Keratinocyte (primary cell): Measurements from ENCODE around the gene WBP4.

Experiments used
- EZH2 ChIP-seq: IDR thresholded peaks from one replicate; pipeline ENCODE4 v1.6.1; 2012; ENCODE audit warnings: inconsistent platforms, mild to moderate bottlenecking, low read length, moderate library complexity
- TF ChIP-seq, protein P1 (sequence below), 3 experiments: IDR thresholded peaks in 1 of 3; conservative IDR thresholded peaks in 1 of 3; optimal IDR thresholded peaks in 1 of 3; 2 replicates in 2 of 3; 3 replicates in 1 of 3; pipeline versions ENCODE3 to v1.5.1; 2011; ENCODE audit warnings: low read length in 3 of 3, mild to moderate bottlenecking in 3 of 3, moderate library complexity in 2 of 3, control low read depth in 1 of 3, inconsistent platforms in 1 of 3; ENCODE audit not compliant: insufficient read depth in 2 of 3; ENCODE audit errors: extremely low read depth in 1 of 3

DNA sequence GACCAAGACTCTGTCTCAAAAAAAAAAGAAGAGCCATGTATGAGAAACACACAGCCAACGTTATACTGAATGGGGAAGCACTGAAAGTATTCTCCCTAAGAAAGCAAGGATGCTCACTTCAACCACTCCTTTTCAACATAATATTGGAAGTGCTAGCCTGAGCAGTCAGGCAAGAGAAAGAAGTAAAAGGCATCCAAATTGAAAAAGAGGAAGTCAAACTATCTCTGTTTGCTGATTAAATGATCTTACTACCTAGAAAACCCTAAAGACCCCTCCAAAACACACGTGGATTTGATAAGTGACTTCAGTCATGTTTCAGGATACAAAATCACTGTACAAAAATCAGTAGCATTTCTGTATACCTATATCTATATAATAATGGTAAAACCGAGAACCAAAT is 16.2 kb downstream of the WBP4 start:
- TF ChIP-seq, protein P1, sequence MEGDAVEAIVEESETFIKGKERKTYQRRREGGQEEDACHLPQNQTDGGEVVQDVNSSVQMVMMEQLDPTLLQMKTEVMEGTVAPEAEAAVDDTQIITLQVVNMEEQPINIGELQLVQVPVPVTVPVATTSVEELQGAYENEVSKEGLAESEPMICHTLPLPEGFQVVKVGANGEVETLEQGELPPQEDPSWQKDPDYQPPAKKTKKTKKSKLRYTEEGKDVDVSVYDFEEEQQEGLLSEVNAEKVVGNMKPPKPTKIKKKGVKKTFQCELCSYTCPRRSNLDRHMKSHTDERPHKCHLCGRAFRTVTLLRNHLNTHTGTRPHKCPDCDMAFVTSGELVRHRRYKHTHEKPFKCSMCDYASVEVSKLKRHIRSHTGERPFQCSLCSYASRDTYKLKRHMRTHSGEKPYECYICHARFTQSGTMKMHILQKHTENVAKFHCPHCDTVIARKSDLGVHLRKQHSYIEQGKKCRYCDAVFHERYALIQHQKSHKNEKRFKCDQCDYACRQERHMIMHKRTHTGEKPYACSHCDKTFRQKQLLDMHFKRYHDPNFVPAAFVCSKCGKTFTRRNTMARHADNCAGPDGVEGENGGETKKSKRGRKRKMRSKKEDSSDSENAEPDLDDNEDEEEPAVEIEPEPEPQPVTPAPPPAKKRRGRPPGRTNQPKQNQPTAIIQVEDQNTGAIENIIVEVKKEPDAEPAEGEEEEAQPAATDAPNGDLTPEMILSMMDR (optimal IDR thresholded peaks at IDR 0.05 in 1 of 3, IDR thresholded peaks at IDR 0.05 in 1 of 3, conservative IDR thresholded peaks at IDR 0.05 in 1 of 3; ENCODE audit: extremely low read depth in 1 of 3, insufficient read depth in 2 of 3, low read length in 3 of 3), result no peak
- no peak for TF ChIP-seq EZH2
